Vagina (tissue), 2 donors: ENCODE data around the gene CACNG8.

ENCODE experiments used
- POLR2A ChIP-seq, 2 donors: fragments of 450-650 bp; IDR thresholded peaks; one replicate each; pipeline ENCODE4 v1.6.1; 2017; ENCODE audit warnings: antibody characterized with exemption in 2 of 2, mild to moderate bottlenecking in 2 of 2, moderate library complexity in 2 of 2
- POLR2AphosphoS5 ChIP-seq, 2 donors: sonication (generic); formaldehyde crosslinking; IDR thresholded peaks; one replicate each; pipeline ENCODE4 v1.9.0; 2017; ENCODE audit warnings: antibody characterized with exemption in 2 of 2, mild to moderate bottlenecking in 2 of 2, low read depth in 1 of 2; ENCODE audit not compliant: insufficient read depth in 1 of 2
- TF ChIP-seq, protein P1 (sequence below), 3 experiments: fragments of 450-650 bp in 2 of 3; fragments of 200-600 bp in 1 of 3; sonication (generic) in 1 of 3; IDR thresholded peaks; one replicate each; pipeline ENCODE4 v1.5.1; 2017 to 2019; ENCODE audit warnings: antibody characterized with exemption in 3 of 3, mild to moderate bottlenecking in 2 of 3, moderate library complexity in 2 of 3

DNA sequence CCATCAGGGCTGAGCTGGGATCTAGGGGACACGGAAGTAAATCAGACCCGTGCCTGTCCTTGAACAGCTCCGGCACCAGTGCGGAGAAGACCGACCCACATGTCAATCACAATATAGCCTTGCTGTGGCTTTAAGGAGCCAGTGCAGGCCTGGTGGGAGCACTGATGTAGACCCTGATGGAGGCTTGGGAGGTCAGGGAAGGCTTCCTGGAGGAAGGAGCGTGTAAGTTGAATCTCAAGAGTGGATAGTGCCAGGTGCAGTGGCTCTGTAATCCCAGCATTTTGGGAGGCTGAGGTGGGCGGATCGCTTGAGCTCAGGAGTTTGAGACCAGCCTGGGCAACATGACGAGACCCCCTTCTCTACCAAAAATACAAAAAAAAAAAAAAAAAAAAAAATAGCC is 10.8 kb upstream of the CACNG8 start:
- TF ChIP-seq, protein P1, sequence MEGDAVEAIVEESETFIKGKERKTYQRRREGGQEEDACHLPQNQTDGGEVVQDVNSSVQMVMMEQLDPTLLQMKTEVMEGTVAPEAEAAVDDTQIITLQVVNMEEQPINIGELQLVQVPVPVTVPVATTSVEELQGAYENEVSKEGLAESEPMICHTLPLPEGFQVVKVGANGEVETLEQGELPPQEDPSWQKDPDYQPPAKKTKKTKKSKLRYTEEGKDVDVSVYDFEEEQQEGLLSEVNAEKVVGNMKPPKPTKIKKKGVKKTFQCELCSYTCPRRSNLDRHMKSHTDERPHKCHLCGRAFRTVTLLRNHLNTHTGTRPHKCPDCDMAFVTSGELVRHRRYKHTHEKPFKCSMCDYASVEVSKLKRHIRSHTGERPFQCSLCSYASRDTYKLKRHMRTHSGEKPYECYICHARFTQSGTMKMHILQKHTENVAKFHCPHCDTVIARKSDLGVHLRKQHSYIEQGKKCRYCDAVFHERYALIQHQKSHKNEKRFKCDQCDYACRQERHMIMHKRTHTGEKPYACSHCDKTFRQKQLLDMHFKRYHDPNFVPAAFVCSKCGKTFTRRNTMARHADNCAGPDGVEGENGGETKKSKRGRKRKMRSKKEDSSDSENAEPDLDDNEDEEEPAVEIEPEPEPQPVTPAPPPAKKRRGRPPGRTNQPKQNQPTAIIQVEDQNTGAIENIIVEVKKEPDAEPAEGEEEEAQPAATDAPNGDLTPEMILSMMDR (IDR thresholded peaks at IDR 0.05) = no peak
- no peak for TF ChIP-seq POLR2A (IDR thresholded peaks at IDR 0.05)
- TF ChIP-seq POLR2AphosphoS5 (IDR thresholded peaks at IDR 0.05; ENCODE audit: insufficient read depth in 1 of 2, low read depth in 1 of 2) = no peak
